Measurements from ENCODE around the gene NLN. TPM values are rescaled to one million over a fixed set of nuclear protein-coding genes. Genes with fewer than 3 reads are reported as not detected.
"Not testable (repeated sequence)": the region's sequence is repeated elsewhere in the genome, so short reads cannot be mapped to it uniquely, and the experiment has no call there.

Gene NLN
- total RNA-seq, 2 donors from 2014 or later: 1.8 to 2.3 TPM

DNA sequence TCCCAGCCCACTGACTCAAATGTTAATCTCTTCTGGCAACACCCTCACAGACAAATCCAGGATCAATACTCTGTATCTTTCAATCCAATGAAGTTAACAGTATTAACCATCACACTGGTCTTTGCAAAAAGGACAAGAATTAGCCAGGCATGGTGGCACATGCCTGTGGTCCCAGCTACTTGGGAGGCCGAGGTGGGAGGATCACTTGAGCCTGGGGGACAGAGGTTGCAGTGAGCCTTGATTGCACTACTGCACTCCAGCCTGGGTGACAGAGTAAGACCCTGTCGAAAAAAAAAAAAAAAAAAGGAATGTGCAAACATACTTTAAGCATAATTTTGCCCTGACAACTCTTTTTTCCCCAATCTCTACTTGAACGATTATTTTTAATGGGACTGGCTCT lies 146.5 kb downstream of the NLN start:
- ATAC-seq (no peak), DNase-seq (no peak)
- no peaks in the 10 kb centered on the region for H3K27me3 Mint-ChIP-seq
- no peak overlapping the region for H3K27ac Mint-ChIP-seq
- no peaks in the 10 kb centered on the region for H3K36me3 Mint-ChIP-seq (ENCODE audit: low read depth)
- peaks cover 17% of the 10 kb centered on the region for H3K4me1 Mint-ChIP-seq
- no peak overlapping the region for H3K4me3 Mint-ChIP-seq
- no peaks in the 10 kb centered on the region for H3K9me3 ChIP-seq (ENCODE audit: control insufficient read depth, low read length, poor library complexity, severe bottlenecking)

GRCh38 chr5:65871182-65871581 lies 149.2 kb downstream of the NLN start:
- H3K27me3 Mint-ChIP-seq: no peaks in the 10 kb centered on the region
- H3K36me3 Mint-ChIP-seq (ENCODE audit: low read depth): no peaks in the 10 kb centered on the region

DNA sequence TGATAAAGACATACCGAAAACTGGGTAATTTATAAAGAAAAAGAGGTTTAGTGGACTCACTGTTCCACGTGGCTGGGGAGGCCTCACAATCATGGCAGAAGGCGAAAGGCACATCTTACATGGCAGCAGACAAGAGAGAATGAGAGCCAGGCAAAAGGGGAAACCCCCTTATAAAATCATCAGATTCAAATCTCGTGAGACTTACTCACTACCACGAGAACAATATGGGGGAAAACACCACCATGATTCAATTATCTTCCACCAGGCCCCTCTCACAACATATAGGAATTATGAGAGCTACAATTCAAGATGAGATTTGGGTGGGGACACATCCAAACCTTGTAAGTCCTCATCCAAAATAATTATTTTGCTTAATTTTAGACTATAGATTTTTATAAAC lies 149.8 kb downstream of the NLN start:
- peaks cover 10% of the 10 kb centered on the region for H3K4me1 Mint-ChIP-seq
- not testable (repeated sequence) for ATAC-seq; H3K9me3 ChIP-seq (ENCODE audit: control insufficient read depth, low read length, poor library complexity, severe bottlenecking); H3K27ac Mint-ChIP-seq; H3K27me3 Mint-ChIP-seq; DNase-seq; H3K36me3 Mint-ChIP-seq (ENCODE audit: low read depth); H3K4me3 Mint-ChIP-seq

More at GRCh38 chr5:65871182-65871581, 149.2 kb downstream of the NLN start:
- H3K4me3 Mint-ChIP-seq: no peak overlapping the region
- H3K27ac Mint-ChIP-seq: no peak overlapping the region
- ATAC-seq: no peak
- no peaks in the 10 kb centered on the region for H3K9me3 ChIP-seq (ENCODE audit: control insufficient read depth, low read length, poor library complexity, severe bottlenecking)
- no peak for DNase-seq
- peaks cover 13% of the 10 kb centered on the region for H3K4me1 Mint-ChIP-seq

- H3K9me3 ChIP-seq (ENCODE audit: control insufficient read depth, low read length, poor library complexity, severe bottlenecking): no peaks in the 10 kb centered on the region
- ATAC-seq (no peak), DNase-seq (no peak)
- Mint-ChIP-seq H3K36me3 (ENCODE audit: low read depth) (no peaks in the 10 kb centered on the region), H3K27ac (no peak overlapping the region), H3K4me3 (no peak overlapping the region), H3K27me3 (no peaks in the 10 kb centered on the region), H3K4me1 (no peaks in the 10 kb centered on the region)
Observed at GRCh38 chr5:65873181-65873750, 151.3 kb downstream of the NLN start.

DNA sequence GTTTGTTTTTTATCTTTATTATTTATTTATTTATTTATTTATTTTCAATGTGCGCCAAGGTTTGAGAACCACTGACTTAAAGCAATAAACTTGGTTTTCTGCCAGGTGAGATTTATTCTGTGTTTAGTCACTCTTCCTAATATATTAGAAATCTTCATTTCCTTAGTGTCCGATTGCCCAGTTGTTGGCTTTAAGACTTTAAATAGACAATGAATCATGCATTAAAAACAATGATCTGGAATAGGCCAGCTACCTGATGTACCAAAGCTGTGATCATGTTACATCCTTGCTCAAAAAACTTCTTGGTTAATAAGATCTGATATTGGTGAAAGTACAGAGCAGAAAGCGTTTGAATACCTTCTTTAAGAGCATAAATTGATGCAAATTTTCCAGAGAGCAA lies 152.2 kb downstream of the NLN start:
- H3K9me3 ChIP-seq (ENCODE audit: control insufficient read depth, low read length, poor library complexity, severe bottlenecking): no peaks in the 10 kb centered on the region
- Mint-ChIP-seq H3K4me3 (no peak overlapping the region), H3K36me3 (ENCODE audit: low read depth) (peaks cover 2% of the 10 kb centered on the region), H3K27me3 (no peaks in the 10 kb centered on the region), H3K27ac (no peak overlapping the region), H3K4me1 (no peaks in the 10 kb centered on the region)
- DNase-seq: no peak
- no peak for ATAC-seq

GRCh38 chr5:65876496-65876895 lies 154.5 kb downstream of the NLN start:
- no peaks in the 10 kb centered on the region for H3K27me3 Mint-ChIP-seq
- no peak overlapping the region for H3K27ac Mint-ChIP-seq
- ATAC-seq: no peak
- peaks cover 2% of the 10 kb centered on the region for H3K36me3 Mint-ChIP-seq (ENCODE audit: low read depth)
- no peak overlapping the region for H3K4me3 Mint-ChIP-seq
- no peak for DNase-seq
- no peaks in the 10 kb centered on the region for H3K9me3 ChIP-seq (ENCODE audit: control insufficient read depth, low read length, poor library complexity, severe bottlenecking)
- H3K4me1 Mint-ChIP-seq: no peaks in the 10 kb centered on the region

GRCh38 chr5:65876970-65877369 lies 155.0 kb downstream of the NLN start:
- H3K4me3 Mint-ChIP-seq: no peak overlapping the region
- DNase-seq (no peak), ATAC-seq (no peak)
- H3K27ac Mint-ChIP-seq: no peak overlapping the region
- H3K27me3 Mint-ChIP-seq: no peaks in the 10 kb centered on the region
- no peaks in the 10 kb centered on the region for H3K9me3 ChIP-seq (ENCODE audit: control insufficient read depth, low read length, poor library complexity, severe bottlenecking)
- no peaks in the 10 kb centered on the region for H3K4me1 Mint-ChIP-seq
- H3K36me3 Mint-ChIP-seq (ENCODE audit: low read depth): peaks cover 2% of the 10 kb centered on the region

Other genes starting within 250 kb of the NLN start
- gene ADAMTS6, start 240.3 kb upstream of the NLN start, total RNA-seq: 1 to 10 TPM; 1.4 to 2.4 TPM
- gene CENPK, start 159.0 kb upstream of the NLN start, total RNA-seq: 10 to 100 TPM in 1 of 2 donors, 1 to 10 TPM in 1; 4.8 to 13.5 TPM
- gene PPWD1, start 158.9 kb upstream of the NLN start, total RNA-seq: 10 to 100 TPM; 79.7 TPM
- gene TRIM23, start 97.9 kb upstream of the NLN start, total RNA-seq: 10 to 100 TPM; 15.2 to 18.4 TPM
- gene SHLD3, start 97.2 kb upstream of the NLN start, total RNA-seq: 10 to 100 TPM in 1 of 2 donors, 1 to 10 TPM in 1; 7.5 to 11.9 TPM
- gene TRAPPC13, start 97.2 kb upstream of the NLN start, total RNA-seq: 10 to 100 TPM; 13.9 to 14.9 TPM
- gene SGTB, start 96 bp upstream of the NLN start, total RNA-seq: 10 to 100 TPM; 52.7 to 52.8 TPM
- gene ERBIN, start 204.4 kb downstream of the NLN start, total RNA-seq: 10 to 100 TPM; 96.2 to 98.6 TPM